HCT116 (cell line): ENCODE data around the gene SLC17A2. TPM values are rescaled to one million over a fixed set of nuclear protein-coding genes. Genes with fewer than 3 reads are reported as not detected.

Experiments used
- ATAC-seq: fragments of 200-7000 bp; cut with Tn5 transposase; 2 replicates; pipeline ENCODE4 v1.9.1; 2020; ENCODE audit warnings: mild to moderate bottlenecking, moderate library complexity
- BruUV-seq: library from RNA; stranded (reverse); fragments of 400-500 nt; replicated peaks from 2 replicates; lab custom pipeline; 2021; lab: Mats Ljungman, UMichigan
- CTCF ChIA-PET: fragments of 300-600 bp; sonication (Branson Sonifier 250); formaldehyde crosslinking; loops from one replicate; lab custom pipeline; 2021; ENCODE audit warnings: antibody characterized with exemption; lab: Charles Lee
- POLR2A ChIA-PET: fragments of 300-600, 350-600 bp; sonication (Branson Sonifier 250); formaldehyde crosslinking; loops from one replicate; lab custom pipeline; 2021; ENCODE audit warnings: antibody characterized with exemption; lab: Charles Lee
- RAD21 ChIA-PET, 2 experiments: fragments of 300-600 bp; sonication (Branson Sonifier 250); formaldehyde crosslinking; loops; one replicate each; lab custom pipeline; 2023; ENCODE audit warnings: low total read pairs in 2 of 2; ENCODE audit not compliant: uncharacterized antibody in 2 of 2, unreplicated experiment in 2 of 2, low non-redundant PET in 1 of 2; lab: Charles Lee
- DNase-seq: peaks from one replicate; pipeline ENCODE4 v3.0.0-alpha.2; 2010; ENCODE audit warnings: low read depth, low spot score
- H2AFZ ChIP-seq: fragments of 200-600 bp; shearing (Covaris generic), sonication (generic); 2 replicates; pipeline ENCODE4 v1.6.1; 2017; ENCODE audit warnings: low read depth, mixed run types, mixed read lengths, antibody characterized with exemption, low read length; ENCODE audit not compliant: poor library complexity, severe bottlenecking
- H3K27ac ChIP-seq: 2 replicates; pipeline ENCODE4 v1.5.1; 2012; ENCODE audit warnings: low read depth, low read length
- H3K27me3 ChIP-seq: fragments of 200-600 bp; sonication (generic); 2 replicates; pipeline ENCODE4 v1.6.1; 2016; ENCODE audit warnings: mixed run types, low read length, mixed read lengths; ENCODE audit not compliant: insufficient read depth
- H3K36me3 ChIP-seq, 2 experiments: fragments of 200-500 bp in 1 of 2; fragments of 200-600 bp in 1 of 2; sonication (Bioruptor generic) in 1 of 2; sonication (generic) in 1 of 2; 2 replicates each; pipeline versions ENCODE4 v1.5.1 to v1.6.1; 2014 to 2016; ENCODE audit warnings: low read length in 2 of 2, inconsistent platforms in 1 of 2, mixed read lengths in 1 of 2, mixed run types in 1 of 2; ENCODE audit not compliant: insufficient read depth in 2 of 2, control insufficient read depth in 1 of 2
- H3K4me1 ChIP-seq, 2 experiments: fragments of 200-600 bp in 1 of 2; sonication (generic) in 1 of 2; 2 replicates each; pipeline versions ENCODE4 v1.5.1 to v1.6.1; 2012 to 2017; ENCODE audit warnings: low read length in 2 of 2, inconsistent platforms in 1 of 2, mild to moderate bottlenecking in 1 of 2, mixed read lengths in 1 of 2, mixed run types in 1 of 2, moderate library complexity in 1 of 2; ENCODE audit not compliant: insufficient read depth in 2 of 2, control insufficient read depth in 1 of 2
- H3K4me2 ChIP-seq: fragments of 200-600 bp; sonication (generic); 2 replicates; pipeline ENCODE4 v1.6.1; 2017; ENCODE audit warnings: mixed run types, low read length, mixed read lengths
- H3K4me3 ChIP-seq, 2 experiments: fragments of 200-600 bp in 1 of 2; sonication (generic) in 1 of 2; replicated peaks in 1 of 2; 2 replicates each; pipeline ENCODE4 v1.5.1; 2011 to 2016; ENCODE audit warnings: low read length in 2 of 2, control low read depth in 1 of 2, low read depth in 1 of 2, mild to moderate bottlenecking in 1 of 2, mixed read lengths in 1 of 2, mixed run types in 1 of 2
- H3K79me2 ChIP-seq: fragments of 200-600 bp; sonication (generic); 2 replicates; pipeline ENCODE4 v1.6.1; 2017; ENCODE audit warnings: mild to moderate bottlenecking, mixed run types, low read length, moderate library complexity, mixed read lengths; ENCODE audit not compliant: insufficient read depth
- H3K9ac ChIP-seq: fragments of 200-600 bp; sonication (generic); 2 replicates; pipeline ENCODE4 v1.6.1; 2016; ENCODE audit warnings: low read length, mixed read lengths
- H3K9me2 ChIP-seq: fragments of 200-600 bp; sonication (generic), shearing (Covaris generic); 2 replicates; pipeline ENCODE4 v1.6.1; 2017; ENCODE audit warnings: mixed run types, mild to moderate bottlenecking, moderate library complexity; ENCODE audit not compliant: insufficient read depth
- H3K9me3 ChIP-seq, 2 experiments: fragments of 200-500 bp in 1 of 2; fragments of 200-600 bp in 1 of 2; sonication (Bioruptor generic) in 1 of 2; sonication (generic) in 1 of 2; 2 replicates each; pipeline ENCODE4 v1.6.1; 2014 to 2017; ENCODE audit warnings: low read length in 2 of 2, mixed read lengths in 2 of 2, inconsistent platforms in 1 of 2, low read depth in 1 of 2, mild to moderate bottlenecking in 1 of 2, mixed run types in 1 of 2, moderate library complexity in 1 of 2; ENCODE audit not compliant: control insufficient read depth in 1 of 2, insufficient read depth in 1 of 2
- H4K20me1 ChIP-seq: fragments of 200-600 bp; sonication (generic), shearing (Covaris generic); 2 replicates; pipeline ENCODE4 v1.6.1; 2017; ENCODE audit warnings: mixed run types, mild to moderate bottlenecking, moderate library complexity; ENCODE audit not compliant: insufficient read depth
- CBX3 ChIP-seq: IDR thresholded peaks from 2 replicates; pipeline ENCODE4 v1.6.1; 2012; ENCODE audit warnings: low read depth
- CTCF ChIP-seq, 3 experiments: fragments of 200-600 bp in 1 of 3; sonication (generic) in 1 of 3; IDR thresholded peaks in 2 of 3; conservative IDR thresholded peaks in 1 of 3; 2 replicates each; pipeline ENCODE4 v1.5.1; 2012 to 2017; ENCODE audit warnings: low read depth in 2 of 3, low read length in 2 of 3, antibody characterized with exemption in 1 of 3, borderline replicate concordance in 1 of 3, control low read depth in 1 of 3, mild to moderate bottlenecking in 1 of 3, mixed read lengths in 1 of 3, mixed run types in 1 of 3, moderate library complexity in 1 of 3; ENCODE audit not compliant: insufficient read depth in 1 of 3
- EZH2 ChIP-seq: fragments of 200-600 bp; sonication (generic); IDR thresholded peaks from 2 replicates; pipeline ENCODE4 v1.6.1; 2017; ENCODE audit warnings: antibody characterized with exemption, mixed run types
- POLR2A ChIP-seq: IDR thresholded peaks from 2 replicates; pipeline ENCODE4 v1.7.0; 2011; ENCODE audit warnings: borderline replicate concordance; ENCODE audit not compliant: insufficient read depth, insufficient read length; ENCODE audit errors: extremely low read depth
- POLR2AphosphoS5 ChIP-seq: IDR thresholded peaks from 2 replicates; pipeline ENCODE4 v1.6.1; 2011; ENCODE audit warnings: mild to moderate bottlenecking, low read depth, low read length, moderate library complexity
- RAD21 ChIP-seq: IDR thresholded peaks from 2 replicates; pipeline ENCODE4 v1.6.1; 2012; ENCODE audit warnings: low read depth, mild to moderate bottlenecking
- REST ChIP-seq: IDR thresholded peaks from 2 replicates; pipeline ENCODE4 v1.6.1; 2012; ENCODE audit warnings: low read depth
- SIN3A ChIP-seq: IDR thresholded peaks from 2 replicates; pipeline ENCODE4 v1.6.1; 2012; ENCODE audit warnings: low read depth
- TCF7L2 ChIP-seq: IDR thresholded peaks from 2 replicates; pipeline ENCODE4 v1.7.0; 2011; ENCODE audit warnings: borderline replicate concordance, inconsistent platforms; ENCODE audit not compliant: insufficient read depth, insufficient read length; ENCODE audit errors: extremely low read depth
- intact Hi-C: fragments of 100-400 bp; cut with micrococcal nuclease; formaldehyde crosslinking; loops from 2 replicates; pipeline ENCODE4 v1.10.0; 2022
- total RNA-seq: library from RNA; stranded (reverse); gene quantifications from one replicate; pipeline ENCODE4 v1.2.1, GENCODE V29; 2021; ENCODE audit not compliant: unreplicated experiment

The SLC17A2 gene
- total RNA-seq, 1 experiment from 2014 or later, result not detected

- H2AFZ ChIP-seq, result no peak overlapping the region
- no peak for DNase-seq
- no peaks in the 10 kb centered on the region for H3K79me2 ChIP-seq
- no peak for TF ChIP-seq POLR2A
- TF ChIP-seq CBX3, result no peak
- no peaks in the 10 kb centered on the region for H3K9me2 ChIP-seq
- H3K9me3 ChIP-seq, result no peaks in the 10 kb centered on the region
- H3K9ac ChIP-seq, result no peak overlapping the region
- no peaks in the 10 kb centered on the region for H3K27me3 ChIP-seq
- ChIA-PET RAD21 (interaction anchor here in 1 of 2 experiments (0.7 kb wide), 1 partner anchor 93 kb away, joined by 4 read pairs; no protein-coding TSS in a partner anchor), POLR2A (no interaction called here), CTCF (interaction anchor here (1.0 kb wide), 1 partner anchor 17 kb away, joined by 3 read pairs; no protein-coding TSS in a partner anchor)
- no peak overlapping the region for H3K4me2 ChIP-seq
- no peak overlapping the region for H3K27ac ChIP-seq
- intact Hi-C loops, result no loop called here
- no peaks in the 10 kb centered on the region for H3K4me1 ChIP-seq
- no peak for ATAC-seq
- H4K20me1 ChIP-seq, result no peaks in the 10 kb centered on the region
- no peak overlapping the region for H3K4me3 ChIP-seq
- no peaks in the 10 kb centered on the region for H3K36me3 ChIP-seq
- no TSS peak for BruUV-seq
These were observed 48.4 kb downstream of the SLC17A2 start for GRCh38 chr6:25882051-25882496.

GRCh38 chr6:25880601-25881000, 49.9 kb downstream of the SLC17A2 start:
- ChIA-PET POLR2A (no interaction called here), RAD21 (no interaction called here), CTCF (no interaction called here)
- Histone ChIP-seq H3K36me3 (no peaks in the 10 kb centered on the region), H3K27me3 (no peaks in the 10 kb centered on the region), H3K4me1 (no peaks in the 10 kb centered on the region), H3K4me2 (no peak overlapping the region), H3K79me2 (no peaks in the 10 kb centered on the region), H3K9me3 (no peaks in the 10 kb centered on the region), H3K9me2 (no peaks in the 10 kb centered on the region), H3K9ac (no peak overlapping the region), H3K4me3 (no peak overlapping the region), H4K20me1 (no peaks in the 10 kb centered on the region), H3K27ac (no peak overlapping the region), H2AFZ (no peak overlapping the region)
- no peak for TF ChIP-seq EZH2
- no peak for TF ChIP-seq CTCF (IDR thresholded peaks at IDR 0.05 in 2 of 3, conservative IDR thresholded peaks at IDR 0.05 in 1 of 3; ENCODE audit: borderline replicate concordance in 1 of 3, insufficient read depth in 1 of 3, low read depth in 2 of 3, low read length in 2 of 3)
- no peak for TF ChIP-seq TCF7L2
- TF ChIP-seq CBX3, result no peak
- no peak for TF ChIP-seq REST
- TF ChIP-seq RAD21, result no peak
- TF ChIP-seq SIN3A, result no peak
- TF ChIP-seq POLR2AphosphoS5, result no peak
- no peak for DNase-seq
- intact Hi-C loops, result no loop called here
- no TSS peak for BruUV-seq
- ATAC-seq, result no peak
